ENCODE data around the gene KIF26B.

DNA sequence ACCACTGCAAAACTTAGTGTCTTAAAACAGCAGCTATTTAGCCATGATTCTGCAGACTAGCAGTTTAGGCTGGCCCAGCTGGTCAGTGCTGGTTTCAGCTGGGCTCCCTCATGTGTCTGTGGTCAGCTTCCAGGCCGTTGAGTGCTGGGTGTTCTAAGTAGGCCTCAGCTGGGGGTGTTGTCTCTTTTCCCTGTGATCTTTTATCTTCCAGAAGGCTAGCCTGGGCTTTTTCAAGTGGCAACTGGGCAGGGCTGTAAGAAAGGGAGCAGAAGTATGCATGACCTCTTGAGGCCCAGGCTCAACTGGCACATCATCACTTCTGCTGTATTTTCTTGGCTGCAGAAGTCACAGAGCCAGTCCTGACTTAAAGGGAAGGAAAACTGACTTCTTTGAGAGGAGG lies 136.1 kb downstream of the KIF26B start:
- TF ChIP-seq, protein P1, sequence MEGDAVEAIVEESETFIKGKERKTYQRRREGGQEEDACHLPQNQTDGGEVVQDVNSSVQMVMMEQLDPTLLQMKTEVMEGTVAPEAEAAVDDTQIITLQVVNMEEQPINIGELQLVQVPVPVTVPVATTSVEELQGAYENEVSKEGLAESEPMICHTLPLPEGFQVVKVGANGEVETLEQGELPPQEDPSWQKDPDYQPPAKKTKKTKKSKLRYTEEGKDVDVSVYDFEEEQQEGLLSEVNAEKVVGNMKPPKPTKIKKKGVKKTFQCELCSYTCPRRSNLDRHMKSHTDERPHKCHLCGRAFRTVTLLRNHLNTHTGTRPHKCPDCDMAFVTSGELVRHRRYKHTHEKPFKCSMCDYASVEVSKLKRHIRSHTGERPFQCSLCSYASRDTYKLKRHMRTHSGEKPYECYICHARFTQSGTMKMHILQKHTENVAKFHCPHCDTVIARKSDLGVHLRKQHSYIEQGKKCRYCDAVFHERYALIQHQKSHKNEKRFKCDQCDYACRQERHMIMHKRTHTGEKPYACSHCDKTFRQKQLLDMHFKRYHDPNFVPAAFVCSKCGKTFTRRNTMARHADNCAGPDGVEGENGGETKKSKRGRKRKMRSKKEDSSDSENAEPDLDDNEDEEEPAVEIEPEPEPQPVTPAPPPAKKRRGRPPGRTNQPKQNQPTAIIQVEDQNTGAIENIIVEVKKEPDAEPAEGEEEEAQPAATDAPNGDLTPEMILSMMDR (IDR thresholded peaks at IDR 0.05; ENCODE audit: insufficient read depth, low read length, poor library complexity, severe bottlenecking), result no peak
- no peak for TF ChIP-seq EZH2phosphoT487 (conservative IDR thresholded peaks at IDR 0.05; ENCODE audit: low read length)

Data from SU-DHL-6 (cell line).